ENCODE measurements around the gene DNAJC3.
"Not testable (repeated sequence)": the region's sequence is repeated elsewhere in the genome, so short reads cannot be mapped to it uniquely, and the experiment has no call there.

The DNAJC3 gene

DNA sequence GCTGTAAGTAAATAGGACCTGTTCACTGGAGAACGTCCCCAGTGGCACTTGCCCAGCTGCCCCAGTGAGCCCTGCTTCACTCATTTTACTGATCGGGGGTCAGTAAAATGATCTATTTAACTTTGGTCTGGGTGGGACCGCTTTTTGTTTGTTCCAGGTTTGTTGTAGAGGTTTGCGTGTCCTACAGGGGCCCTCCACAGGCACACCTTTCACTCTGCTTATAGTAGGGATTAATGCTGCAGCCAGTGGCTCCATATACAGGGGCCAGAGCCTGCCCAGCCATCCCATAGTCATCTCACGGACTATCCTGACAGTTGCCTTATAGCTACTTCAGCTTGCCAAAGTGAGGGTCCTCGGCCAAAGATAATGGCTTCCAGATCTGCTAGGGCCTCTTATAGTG, 104.1 kb downstream of the DNAJC3 start:
- DNase-seq (ENCODE audit: low spot score): no peak

DNA sequence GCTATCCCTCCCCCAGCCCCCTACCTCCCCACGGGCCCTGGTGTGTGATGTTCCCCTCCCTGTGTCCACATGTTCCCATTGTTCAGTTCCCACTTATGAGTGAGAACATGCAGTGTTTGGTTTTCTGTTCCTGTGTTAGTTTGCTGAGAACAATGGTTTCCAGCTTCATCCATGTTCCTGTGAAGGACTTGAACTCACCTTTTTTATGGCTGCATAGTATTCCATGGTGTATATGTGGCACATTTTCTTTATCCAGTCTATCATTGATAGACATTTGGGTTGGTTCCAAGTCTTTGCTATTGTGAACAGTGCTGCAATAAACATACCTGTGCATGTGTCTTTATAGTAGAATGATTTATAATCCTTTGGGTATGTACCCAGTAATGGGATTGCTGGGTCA, 105.0 kb downstream of the DNAJC3 start:
- DNase-seq (ENCODE audit: low spot score): not testable (repeated sequence)

DNA sequence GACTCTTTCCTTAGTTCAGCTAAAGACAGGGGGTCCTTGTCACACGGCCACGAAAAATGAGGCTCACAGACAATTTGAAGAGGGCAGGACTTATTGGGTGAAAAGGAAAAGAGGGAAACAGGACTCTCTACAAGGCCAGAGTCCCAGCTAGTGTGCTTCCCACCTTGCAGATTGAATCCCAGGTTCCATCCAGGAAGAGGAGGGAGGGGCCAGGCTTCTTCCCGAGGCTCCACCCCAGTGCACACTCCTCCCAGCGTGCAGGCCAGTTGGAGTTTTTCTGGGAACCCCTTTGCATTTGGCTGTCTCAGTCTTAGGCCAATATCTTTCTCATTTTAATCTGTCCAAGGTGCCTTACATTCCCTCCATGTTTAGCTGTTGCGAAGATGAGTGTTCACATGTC, 106.8 kb downstream of the DNAJC3 start:
- DNase-seq (ENCODE audit: low spot score): no peak

DNA sequence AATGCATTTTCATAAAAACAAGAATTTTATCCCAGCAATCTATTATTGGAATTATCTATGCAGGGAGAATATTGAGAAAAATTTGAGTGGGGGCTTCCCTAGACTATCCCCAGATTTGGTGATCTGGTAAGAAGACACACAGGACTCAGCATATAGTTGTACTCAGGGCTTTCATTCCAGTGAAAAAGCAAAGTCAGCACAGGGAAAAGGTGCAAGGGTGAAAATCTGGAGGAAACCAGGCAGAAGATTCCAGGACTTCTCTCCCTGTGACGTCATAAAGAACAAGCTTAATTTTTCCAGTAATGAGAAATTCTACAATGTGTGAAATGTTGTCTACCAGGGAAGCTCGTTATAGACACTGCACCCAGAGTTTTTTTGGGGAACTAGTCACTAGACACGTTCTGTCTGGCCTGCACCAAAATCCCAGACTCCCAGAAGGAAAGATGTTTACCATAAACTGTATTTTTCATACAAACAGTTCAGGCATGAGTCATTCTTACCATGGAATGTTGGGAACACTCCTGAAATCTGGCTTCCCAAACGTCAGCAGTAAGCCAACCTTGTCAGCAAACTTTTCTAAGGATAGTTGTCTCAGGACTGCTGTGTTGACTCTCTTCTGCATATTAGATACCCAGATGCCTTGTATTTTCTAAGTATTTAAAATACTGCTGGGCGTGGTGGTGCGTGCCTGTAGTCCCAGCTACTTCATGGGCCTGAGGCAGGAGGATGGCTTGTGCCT, 107.4 kb downstream of the DNAJC3 start:
- no peak for DNase-seq (ENCODE audit: low spot score)

DNA sequence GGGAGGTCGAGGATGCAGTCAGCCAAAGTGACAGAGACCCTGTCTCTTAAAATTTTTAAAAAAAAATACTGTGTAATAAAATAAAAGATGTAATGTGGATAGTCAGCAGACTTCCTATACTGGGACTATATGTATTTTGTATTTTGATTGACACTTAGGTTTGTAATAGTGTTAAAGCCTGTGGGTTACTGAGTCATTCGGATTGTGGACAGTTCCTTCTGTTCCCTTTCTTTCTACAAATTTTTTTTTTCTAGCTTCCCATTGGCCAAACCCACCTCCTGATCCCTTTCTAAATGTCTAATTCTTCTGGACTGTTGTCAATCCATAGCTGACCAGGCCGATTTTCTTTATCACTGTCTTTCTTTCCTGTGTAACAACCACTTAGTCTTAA, 108.0 kb downstream of the DNAJC3 start:
- DNase-seq (ENCODE audit: low spot score): no peak

DNA sequence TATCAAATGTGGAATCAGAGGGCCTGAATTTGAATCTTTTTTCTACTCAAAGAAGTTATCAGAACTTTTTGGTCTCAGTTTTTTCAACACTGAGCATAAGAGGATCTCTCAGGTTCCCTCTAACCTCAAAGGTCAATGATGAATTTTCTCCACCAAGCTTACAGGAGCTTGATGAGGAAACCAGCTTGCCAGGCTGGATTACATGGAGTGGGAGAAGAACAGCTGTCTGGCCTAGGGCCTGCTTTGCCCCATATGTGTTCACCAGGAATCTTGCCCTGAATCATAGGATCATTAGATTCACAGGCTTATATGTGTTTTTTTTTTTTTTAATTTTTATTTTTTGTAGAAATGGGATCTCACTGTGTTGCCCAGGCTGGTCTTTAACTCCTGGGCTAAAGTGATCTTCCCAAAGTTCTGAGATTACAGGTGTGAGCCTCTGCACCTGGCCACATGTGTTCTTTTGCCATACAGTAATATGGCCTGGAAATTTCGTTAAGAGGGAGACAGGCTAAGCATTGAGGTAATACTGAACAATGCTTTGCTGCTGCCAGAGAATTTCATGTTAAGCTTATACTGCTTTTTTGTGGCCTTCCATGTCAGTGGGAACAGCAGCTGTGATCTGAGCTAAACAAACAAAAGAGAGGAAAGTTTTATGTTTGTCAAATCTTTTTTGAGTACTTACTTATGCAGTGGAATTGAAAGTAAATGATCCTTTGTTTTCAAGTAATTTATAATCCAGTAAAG, 110.6 kb downstream of the DNAJC3 start:
- no peak for DNase-seq (ENCODE audit: low spot score)

DNA sequence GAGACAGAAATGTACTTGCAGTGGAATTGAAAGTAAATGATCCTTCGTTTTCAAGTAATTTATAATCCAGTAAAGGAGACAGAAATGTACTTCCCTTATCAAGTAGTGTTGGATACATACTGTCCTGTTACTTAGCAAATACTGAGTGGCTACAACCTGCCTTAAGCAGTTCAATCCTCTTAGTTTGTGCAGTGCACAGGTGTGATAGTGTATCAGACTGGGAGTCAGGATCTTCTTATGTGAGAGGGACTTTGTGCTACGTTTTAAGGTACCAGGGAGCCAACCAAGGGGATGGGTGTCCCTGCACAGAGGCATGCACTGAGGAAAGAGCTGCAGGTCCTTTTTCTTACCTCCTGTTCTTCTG, 111.1 kb downstream of the DNAJC3 start:
- DNase-seq (ENCODE audit: low spot score): no peak

DNA sequence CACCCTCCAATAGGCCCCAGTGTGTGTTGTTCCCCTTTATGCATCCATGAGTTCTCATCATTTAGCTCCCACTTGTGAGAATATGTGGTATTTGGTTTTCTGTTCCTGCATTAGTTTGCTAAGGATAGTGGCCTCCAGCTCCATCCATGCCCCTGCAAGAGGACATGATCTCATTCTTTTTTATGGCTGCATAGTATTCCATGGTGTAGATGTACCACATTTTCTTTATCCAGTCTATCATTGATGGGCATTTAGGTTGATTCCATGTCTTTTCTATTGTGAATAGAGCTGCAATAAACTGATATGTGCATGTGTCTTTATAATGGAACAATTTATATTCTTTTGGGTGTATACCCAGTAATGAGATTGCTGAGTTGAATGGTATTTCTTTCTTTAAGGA, 112.4 kb downstream of the DNAJC3 start:
- not testable (repeated sequence) for DNase-seq (ENCODE audit: low spot score)

DNA sequence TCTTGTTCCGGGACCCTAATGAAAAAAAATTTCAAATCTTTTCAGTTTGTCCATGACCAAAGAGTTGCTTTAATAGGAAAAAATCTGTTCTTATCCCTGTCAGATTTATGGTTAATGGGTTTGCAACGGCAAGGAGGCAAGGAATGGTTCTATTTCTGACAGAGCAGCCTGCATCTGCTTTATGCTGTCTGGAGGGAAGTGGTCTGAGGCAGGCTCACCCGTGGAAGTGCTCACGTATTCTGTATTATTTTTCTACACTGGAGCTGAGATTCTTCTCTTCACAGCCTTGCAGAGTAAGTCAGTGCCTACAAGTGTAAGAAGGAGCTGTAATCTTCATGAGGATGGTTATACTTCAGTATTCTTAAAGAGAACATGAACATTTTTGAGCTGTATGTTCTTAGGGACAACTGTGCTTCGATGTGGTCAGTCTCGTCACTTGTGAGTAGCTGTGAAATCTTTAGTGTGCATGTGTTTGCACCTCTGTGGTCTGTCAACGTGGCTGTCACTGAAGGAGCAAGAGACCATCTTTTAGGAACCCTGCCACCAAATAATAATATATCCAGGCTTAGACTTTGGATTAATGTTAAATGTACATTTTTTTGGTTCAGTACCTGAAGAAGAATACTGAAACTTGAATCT, 114.3 kb downstream of the DNAJC3 start:
- no peak for DNase-seq (ENCODE audit: low spot score)

DNA sequence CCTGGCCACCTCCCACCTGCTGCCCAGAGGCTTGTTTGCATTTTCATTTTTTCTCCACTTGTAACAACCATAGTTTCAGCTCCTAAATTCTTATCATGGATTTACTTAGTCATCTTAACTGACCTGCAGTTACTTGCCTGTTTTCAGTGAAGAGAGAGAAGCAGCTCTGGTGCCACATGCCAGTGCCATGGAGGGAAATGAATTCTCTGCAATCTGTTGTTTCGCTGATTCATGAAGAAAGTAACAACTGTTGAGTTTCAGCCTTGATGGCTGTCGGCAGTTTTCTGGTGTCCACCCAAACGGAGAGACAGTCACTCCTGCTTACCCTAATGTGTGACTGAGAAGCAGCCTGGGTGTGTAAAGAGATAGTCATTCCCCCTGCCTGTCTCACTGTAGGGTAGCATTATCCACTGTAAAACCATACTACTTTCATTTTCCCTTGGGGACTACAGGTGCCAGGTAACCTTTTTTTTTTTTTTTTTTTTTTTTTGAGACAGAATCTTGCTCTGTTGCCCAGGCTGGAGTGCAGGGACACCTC, 116.1 kb downstream of the DNAJC3 start:
- no peak for DNase-seq (ENCODE audit: low spot score)

DNA sequence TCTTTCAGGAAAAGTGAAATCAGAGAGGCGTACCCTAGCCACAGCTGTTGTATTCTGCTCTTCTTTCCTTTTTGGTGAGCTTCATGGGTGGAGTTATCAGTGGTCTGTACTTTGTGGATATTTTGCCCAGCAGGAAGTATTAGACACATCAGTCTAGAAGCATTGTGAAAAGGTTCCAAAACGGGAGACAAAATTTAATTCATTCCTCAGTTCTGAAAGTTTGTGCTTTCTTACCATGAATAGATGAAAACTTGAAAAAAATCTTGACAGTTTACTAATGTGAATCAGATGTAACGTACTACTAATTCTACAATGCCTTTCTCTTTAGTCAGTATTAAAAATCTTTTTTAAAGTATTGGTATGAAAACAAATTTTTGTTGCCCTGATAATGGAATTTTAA, 116.8 kb downstream of the DNAJC3 start:
- DNase-seq (ENCODE audit: low spot score): no peak

DNA sequence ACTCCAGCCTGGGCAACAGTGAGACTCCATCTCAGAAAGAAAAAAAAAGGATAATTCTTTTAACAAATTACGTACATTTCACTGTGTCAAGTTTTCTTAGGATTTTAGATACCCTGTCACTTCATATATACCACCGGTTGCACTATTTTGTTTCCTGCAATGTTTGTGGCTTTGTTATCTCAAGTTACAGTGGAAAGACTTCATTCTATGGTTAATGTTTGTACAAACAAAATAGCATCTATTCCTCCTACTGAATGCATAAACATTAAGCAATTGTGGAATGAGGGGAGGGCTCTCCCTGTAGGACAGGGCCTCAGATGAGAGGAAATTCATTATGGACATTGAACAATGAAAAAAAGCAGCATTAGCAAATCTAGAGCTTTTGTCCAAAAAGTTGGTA, 120.1 kb downstream of the DNAJC3 start:
- DNase-seq (ENCODE audit: low spot score): no peak

DNA sequence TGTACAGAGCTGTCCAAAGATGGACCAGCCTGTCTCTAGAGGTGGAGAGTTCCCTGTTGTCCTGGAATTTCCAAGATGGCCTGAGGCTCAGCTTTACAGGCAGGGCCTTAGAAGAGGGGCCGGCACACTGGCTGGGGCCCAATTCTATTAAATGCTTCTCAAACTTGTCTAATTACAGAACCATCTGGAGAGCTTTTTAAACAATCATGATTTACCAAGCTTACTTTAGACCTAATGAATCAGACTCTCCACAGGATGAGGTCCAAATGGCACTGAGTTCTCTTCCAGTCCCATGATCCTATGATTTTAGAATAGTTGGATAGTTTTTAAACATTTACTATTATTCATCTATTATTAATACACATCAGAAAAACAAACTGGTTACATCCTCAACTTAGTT, 123.5 kb downstream of the DNAJC3 start:
- no peak for DNase-seq (ENCODE audit: low spot score)

DNA sequence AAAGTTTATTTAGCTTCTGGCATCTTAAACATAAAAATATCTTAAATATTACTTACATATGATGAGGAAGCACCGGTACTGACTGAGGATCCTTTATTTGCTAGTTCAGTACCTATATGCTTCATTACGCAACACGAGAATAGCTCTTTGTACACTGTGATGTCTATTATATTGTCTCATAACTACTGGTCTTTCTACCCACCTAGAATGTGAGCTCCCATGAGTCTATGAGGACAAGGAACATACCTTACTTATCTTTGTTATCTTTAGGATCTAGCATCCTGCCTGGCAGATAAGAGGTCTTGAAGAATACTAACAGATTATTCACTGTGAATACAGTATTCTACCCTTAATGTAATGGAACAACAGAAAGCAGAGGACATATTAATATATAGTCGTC, 124.9 kb downstream of the DNAJC3 start:
- DNase-seq (ENCODE audit: low spot score): no peak

DNA sequence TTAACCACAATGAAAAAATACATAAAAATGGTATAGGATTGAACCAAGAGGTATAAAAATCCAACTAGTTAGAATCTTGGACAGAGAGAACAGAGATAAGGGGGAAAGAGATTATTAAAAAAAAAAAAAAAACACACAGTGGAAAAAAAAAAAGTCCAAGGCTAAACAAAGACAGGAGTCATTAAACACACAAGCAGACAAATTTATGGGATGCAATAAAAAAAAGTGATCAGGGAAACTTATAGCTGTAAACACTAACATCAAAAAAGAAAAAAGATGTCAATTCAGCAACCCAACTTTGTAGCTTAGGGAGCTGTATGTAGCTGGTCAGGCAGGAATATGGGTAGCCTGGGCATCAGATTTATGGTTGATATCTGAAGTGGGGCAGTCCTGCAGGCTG, 129.0 kb downstream of the DNAJC3 start:
- DNase-seq (ENCODE audit: low spot score): no peak

DNA sequence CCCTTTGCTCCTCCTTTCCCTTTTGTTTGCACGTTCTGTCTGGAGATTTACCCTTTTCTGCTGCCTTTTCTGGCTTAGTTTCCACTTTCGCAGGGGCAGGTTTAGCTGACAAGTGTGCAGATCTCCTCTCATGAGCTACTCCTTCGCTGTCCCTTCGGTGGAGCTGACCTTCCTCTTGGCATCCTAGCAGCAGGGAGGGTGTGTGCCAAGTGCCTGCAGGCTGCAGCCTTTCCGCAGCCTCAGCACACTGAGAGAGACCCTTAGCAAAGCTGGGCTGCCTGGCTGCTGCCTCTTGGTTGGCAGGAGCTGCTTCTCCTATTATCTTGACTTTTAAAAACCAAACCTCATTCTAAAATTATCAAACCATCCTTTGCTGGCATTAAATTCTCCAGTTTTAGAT, 132.5 kb downstream of the DNAJC3 start:
- no peak for DNase-seq (ENCODE audit: low spot score)

DNA sequence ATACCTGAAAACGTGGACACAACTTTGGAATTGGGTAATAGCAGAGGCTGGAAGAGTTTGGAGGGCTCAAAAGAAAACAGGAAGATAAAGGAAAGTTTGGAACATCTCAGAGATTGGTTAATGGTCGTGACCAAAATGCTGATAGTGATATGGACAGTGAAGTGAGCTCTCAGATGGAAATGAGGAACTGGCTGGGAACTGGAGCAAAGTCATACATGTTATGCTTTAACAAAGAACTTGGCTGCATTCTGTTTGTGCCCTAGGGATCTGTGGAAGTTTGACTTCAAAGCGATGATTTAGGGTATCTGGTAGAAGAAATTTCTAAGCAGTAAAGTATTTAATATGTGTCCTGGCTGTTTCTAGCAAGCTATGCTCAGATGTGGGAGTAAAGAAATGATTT, 136.2 kb downstream of the DNAJC3 start:
- no peak for DNase-seq (ENCODE audit: low spot score)

DNA sequence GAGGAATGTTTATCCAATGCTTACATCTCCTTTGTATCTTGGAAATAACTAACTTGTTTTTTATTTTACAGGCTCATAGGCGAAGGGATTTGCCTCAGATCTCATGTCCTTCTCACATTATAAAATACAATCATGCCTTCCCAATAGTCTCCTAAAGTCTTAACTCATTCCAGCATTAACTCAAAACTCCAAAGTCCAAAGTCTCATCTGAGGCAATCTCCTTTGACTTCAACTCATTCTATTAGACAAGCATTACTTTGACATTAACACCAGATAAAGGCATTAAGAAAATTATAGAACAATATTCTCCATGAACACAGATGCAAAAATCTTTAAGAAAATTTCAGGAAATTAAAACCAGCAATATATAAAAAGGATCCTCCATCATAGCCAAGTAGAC, 137.6 kb downstream of the DNAJC3 start:
- DNase-seq (ENCODE audit: low spot score): no peak

DNA sequence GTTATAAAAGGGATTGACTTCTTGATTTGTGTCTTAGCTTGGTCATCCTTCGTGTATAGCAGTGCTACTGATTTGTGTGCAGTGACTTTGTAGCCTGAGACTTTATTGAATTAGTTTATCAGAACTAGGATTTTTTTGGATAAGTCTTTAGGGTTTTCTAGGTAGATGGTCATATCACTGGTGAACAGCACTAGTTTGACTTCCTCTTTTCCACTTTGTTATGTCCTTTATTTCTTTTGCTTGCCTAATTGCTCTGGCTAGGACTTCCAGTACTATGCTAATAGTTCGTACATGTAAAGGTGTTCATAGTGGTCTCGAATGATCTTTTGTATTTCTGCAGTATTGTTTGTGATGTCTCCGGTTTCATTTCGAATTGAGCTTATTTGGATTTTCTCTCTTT, 145.4 kb downstream of the DNAJC3 start:
- DNase-seq (ENCODE audit: low spot score): no peak

DNA sequence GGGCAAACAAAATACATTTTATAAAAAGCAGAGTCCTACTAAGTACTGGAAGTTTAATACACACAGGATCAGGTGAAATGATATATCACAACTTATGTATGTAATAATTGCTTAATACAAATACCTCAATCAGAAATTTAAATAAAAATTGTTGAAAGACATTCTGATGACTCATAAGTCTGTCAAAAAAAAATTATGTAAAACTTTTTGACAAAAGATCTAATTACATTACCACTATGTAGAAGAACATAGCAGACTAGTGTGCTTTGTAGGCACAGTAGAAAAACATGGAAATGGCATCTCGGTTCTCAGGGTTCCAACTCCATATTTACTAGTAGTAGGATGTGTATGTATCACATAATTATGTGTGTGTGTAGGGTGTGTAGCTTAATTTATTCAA, 156.2 kb downstream of the DNAJC3 start:
- no peak for DNase-seq (ENCODE audit: low spot score)

DNA sequence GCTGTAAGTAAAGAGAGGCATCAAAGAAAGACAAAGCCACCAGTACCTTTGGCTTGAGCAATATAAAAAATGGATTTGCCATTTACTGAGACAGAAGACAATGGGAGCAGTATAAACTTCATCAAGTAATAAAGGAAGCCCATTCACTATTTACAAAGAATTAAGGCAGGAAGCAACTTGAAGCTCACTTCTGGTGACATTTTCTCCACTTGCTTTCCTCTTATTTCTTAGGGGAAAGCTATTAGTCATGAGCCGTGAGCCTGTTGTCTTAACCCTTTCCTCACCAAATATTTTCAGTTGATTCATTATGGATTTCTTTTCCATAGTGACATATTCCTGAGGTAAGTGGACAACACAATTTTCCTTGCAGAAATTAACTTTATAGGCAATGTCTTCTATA, 156.8 kb downstream of the DNAJC3 start:
- no peak for DNase-seq (ENCODE audit: low spot score)

DNA sequence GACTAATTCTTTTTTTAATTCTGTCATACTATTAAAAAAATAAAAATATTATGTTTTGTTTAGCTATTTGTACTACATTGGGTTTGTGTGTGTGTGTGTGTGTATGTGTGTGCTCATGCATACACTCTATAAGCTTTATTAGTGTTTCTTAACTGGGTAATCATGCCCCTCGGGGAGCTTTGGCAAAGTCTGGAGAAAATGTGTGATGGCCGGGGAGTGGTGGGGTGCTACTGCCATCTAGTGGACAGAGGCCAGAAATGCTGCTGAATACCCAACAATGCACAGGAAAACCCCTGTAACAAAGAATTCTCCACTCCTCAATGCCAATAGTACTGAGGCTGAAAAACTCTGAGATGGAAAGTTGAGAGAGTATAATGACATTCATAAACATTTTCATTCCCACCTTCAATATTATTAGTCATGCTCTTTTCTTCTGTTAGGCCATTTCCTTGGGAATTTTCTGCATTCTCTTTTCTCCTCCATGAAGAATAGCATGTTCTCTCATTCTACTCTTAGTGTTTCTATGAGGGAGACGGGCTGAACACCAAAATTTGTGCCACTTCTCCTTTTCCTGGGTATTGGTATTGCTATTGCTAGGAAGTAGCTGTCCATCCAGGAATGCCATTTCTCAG, 157.3 kb downstream of the DNAJC3 start:
- peak; percentile 79 for DNase-seq (ENCODE audit: low spot score)

DNA sequence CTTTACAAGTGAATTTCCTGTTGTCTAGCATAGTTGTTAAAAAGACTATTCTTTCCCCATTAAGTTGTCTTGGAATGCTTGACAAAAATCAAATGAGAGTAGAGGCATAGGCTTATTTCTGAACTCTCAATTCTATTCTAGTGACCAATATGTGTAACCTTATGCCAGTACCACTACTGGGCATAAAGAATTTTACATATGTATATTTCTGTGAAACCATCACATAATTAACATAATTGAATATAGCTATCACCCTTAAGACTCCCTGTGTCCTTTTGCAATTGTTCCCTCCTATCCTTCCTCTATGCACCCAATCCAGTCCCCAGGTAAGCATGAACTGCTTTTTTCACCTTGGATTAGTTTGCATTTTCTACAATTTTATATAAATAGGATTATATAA, 165.0 kb downstream of the DNAJC3 start:
- DNase-seq (ENCODE audit: low spot score): no peak

Data from Ammon's horn (tissue), 1 donor.